GF-D8 (cell line): Measurements from ENCODE around the gene GTF3C2.

ENCODE experiments used
- DNase-seq: peaks from one replicate; lab custom pipeline; 2025; lab: John Stamatoyannopoulos, UW

The GTF3C2 gene

GRCh38 chr2:27296481-27296880, 60.1 kb downstream of the GTF3C2 start:
- no peak for DNase-seq

- no peak for DNase-seq
These were observed 61.6 kb downstream of the GTF3C2 start for GRCh38 chr2:27294928-27295327.

DNA sequence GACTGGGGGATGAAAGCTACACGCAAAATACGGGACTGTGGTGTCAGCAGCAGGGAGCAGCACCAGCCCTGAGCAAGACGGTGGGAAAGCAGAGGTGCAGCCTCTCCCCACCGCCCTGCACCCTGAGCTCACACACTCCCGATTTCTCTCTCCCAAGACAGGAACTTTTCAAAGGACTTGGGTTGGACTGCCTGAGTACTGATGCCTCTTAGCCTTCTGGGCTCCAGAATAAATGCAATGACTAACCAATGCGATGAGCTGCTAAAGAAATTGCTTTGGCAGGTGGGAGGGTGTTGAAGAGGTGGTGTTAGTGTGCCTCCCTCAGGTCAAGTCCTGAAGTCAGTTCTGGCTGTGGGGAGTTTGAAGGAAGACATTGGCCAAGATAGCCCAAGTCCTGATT, 64.7 kb downstream of the GTF3C2 start:
- DNase-seq: no peak

- DNase-seq: peak; percentile 13
These were observed 66.0 kb downstream of the GTF3C2 start for GRCh38 chr2:27290549-27290948.

- DNase-seq: no peak
These were observed 68.0 kb downstream of the GTF3C2 start for GRCh38 chr2:27288610-27289009.

DNA sequence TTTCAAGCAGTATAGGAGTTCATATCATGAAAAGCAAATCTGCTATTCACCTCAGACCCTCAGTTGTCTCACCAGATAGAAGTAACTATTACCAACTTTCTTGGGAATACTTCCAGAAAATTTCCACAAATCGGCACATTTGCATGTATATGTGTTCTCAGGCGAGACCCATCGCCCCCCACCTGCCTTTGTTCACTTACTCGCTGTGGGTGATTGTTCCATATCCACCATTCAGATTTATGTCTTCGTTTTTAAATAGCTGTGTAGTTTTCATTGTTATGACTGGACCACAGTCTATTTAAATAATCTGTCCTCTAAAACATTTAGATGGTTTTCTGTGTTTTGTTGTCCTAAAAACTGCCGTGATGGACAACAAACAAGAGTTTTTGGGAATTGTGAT, 71.1 kb downstream of the GTF3C2 start:
- DNase-seq: no peak

GRCh38 chr2:27284996-27285395, 71.6 kb downstream of the GTF3C2 start:
- no peak for DNase-seq

DNA sequence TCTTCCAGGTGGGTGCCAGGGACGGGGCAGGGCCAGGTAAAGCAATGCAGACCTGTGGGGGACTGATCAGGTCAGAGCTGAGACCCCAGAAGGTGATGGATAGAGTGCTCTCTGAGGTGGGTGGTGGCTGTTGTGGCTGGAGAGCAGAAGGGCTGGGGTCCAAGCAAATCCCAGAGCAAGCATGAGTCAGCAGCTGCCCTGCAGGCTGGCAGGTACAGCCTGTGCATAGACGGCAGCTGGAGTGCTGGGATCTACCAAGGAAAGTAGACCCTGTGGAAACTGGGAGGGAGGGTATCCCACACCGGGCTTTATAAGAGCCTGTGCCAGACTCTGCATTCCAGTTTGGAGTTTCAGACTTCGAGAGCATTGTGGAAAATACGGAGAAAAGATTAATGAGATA, 73.7 kb downstream of the GTF3C2 start:
- no peak for DNase-seq

DNA sequence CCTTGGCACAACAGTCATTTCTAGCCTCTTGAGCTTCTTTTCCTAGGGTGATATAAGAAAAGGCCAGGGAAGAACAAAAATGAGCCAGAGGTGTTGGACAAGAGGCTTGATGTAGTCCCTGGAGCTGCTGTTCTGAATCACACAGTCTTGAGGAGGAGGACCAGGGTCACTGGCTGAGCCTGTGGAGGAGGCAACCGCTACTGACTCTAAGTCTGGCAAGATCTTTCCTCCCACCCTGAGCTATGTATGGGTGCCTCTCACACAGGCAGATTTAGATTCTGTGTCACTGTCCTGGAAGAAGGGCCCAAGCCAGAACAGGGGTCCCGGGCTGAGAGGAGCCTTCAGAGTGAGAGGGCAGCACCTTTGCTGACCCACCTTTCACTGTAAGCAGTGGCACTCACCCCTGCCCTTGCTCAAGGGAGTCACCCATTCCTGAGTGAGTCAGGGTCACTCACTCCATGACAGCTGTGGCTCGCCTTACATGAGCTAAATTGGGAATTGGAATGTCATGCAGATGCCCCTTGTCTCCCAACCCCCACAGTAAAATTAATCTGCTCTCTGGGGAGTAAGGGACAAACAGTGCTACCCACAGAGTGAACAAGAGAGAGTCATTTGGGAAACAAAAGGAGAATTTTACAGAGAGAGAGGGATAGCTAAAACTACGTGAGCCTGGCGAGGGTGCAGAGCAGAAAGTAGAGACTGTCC, 74.6 kb downstream of the GTF3C2 start, which contains the start of gene TRIM54:
Gene TRIM54 (plus strand): TSS at position 575 of the 705 bp plus-strand sequence. CDS start 303 bp downstream, outside the sequence.
- DNase-seq: no peak

- no peak for DNase-seq
These were observed 75.1 kb downstream of the GTF3C2 start for GRCh38 chr2:27281442-27281841.

DNA sequence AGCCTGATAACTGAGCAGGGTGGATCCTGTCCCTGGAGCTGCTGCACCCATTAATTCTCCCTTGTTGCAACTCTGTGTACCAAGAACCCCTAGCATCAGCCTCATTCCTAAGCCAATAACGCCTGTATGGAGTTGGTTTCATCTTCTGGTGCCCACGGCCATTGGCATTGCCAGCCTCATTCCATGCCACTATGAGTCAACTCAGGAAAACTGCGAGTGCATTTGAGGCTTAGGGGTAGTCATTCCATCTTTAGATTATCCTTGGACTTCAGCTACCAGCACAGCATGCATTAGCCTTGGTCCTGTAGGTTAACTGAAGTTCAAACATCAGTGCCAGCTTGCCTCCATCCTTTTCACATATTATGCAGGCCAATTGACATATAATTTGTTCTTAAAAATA, 75.7 kb downstream of the GTF3C2 start:
- no peak for DNase-seq

GRCh38 chr2:27278010-27278409, 78.6 kb downstream of the GTF3C2 start:
- no peak for DNase-seq
